PC-9 (cell line): ENCODE results near the gene HSD11B1L. TPM values are rescaled to one million over a fixed set of nuclear protein-coding genes. Genes with fewer than 3 reads are reported as not detected.

Experiments
- BruUV-seq: library from RNA; stranded (reverse); fragments of 400-500 nt; replicated peaks from 2 replicates; lab custom pipeline; 2021; lab: Mats Ljungman, UMichigan
- CTCF ChIA-PET: fragments of 300-600 bp; sonication (Branson Sonifier 250); formaldehyde crosslinking; loops from one replicate; lab custom pipeline; 2022; ENCODE audit warnings: antibody characterized with exemption; lab: Charles Lee
- POLR2A ChIA-PET: fragments of 300-600 bp; sonication (Branson Sonifier 250); formaldehyde crosslinking; loops from one replicate; lab custom pipeline; 2022; ENCODE audit warnings: antibody characterized with exemption; ENCODE audit not compliant: unreplicated experiment; lab: Charles Lee
- DNase-seq, 2 experiments: peaks; one replicate each; pipeline versions ENCODE4 v3.0.0 to v3.0.0-alpha.2; 2015 to 2022; ENCODE audit warnings: mixed read lengths in 1 of 2
- H2AFZ ChIP-seq: fragments of 200-600 bp; sonication (generic); 2 replicates; pipeline ENCODE4 v1.8.1; 2017; ENCODE audit warnings: antibody characterized with exemption
- H3F3A ChIP-seq: fragments of 200-600 bp; sonication (generic); 2 replicates; pipeline ENCODE4 v1.8.1; 2017; ENCODE audit warnings: antibody characterized with exemption, mild to moderate bottlenecking, low read depth; ENCODE audit not compliant: insufficient read depth
- H3K27ac ChIP-seq: fragments of 200-600 bp; sonication (generic); 2 replicates; pipeline ENCODE4 v1.6.1; 2016; ENCODE audit warnings: mixed run types
- H3K27me3 ChIP-seq: fragments of 200-600 bp; sonication (generic); 2 replicates; pipeline ENCODE4 v1.6.1; 2016; ENCODE audit warnings: low read depth, mixed run types; ENCODE audit not compliant: insufficient read depth
- H3K36me3 ChIP-seq: fragments of 200-600 bp; sonication (generic); 2 replicates; pipeline ENCODE4 v1.6.1; 2016; ENCODE audit warnings: low read depth, mixed run types
- H3K4me1 ChIP-seq: fragments of 200-600 bp; sonication (generic); replicated peaks from 2 replicates; pipeline ENCODE4 v1.6.1; 2016; ENCODE audit warnings: mixed run types; ENCODE audit not compliant: insufficient read depth
- H3K4me2 ChIP-seq: fragments of 200-600 bp; sonication (generic); 2 replicates; pipeline ENCODE4 v1.6.1; 2017; ENCODE audit warnings: mixed run types
- H3K4me3 ChIP-seq: fragments of 200-600 bp; sonication (generic); 2 replicates; pipeline ENCODE4 v1.6.1; 2016; ENCODE audit warnings: mixed run types
- H3K79me2 ChIP-seq: fragments of 200-600 bp; sonication (generic); 2 replicates; pipeline ENCODE4 v1.6.1; 2017; ENCODE audit warnings: low read depth, mixed run types
- H3K9me2 ChIP-seq: fragments of 200-600 bp; sonication (generic); 2 replicates; pipeline ENCODE4 v1.8.1; 2017; ENCODE audit warnings: mild to moderate bottlenecking; ENCODE audit not compliant: insufficient read depth
- H3K9me3 ChIP-seq: fragments of 200-600 bp; sonication (generic); 2 replicates; pipeline ENCODE4 v1.8.1; 2016; ENCODE audit warnings: low read depth; ENCODE audit not compliant: insufficient read depth
- H4K20me1 ChIP-seq: fragments of 200-600 bp; sonication (generic); 2 replicates; pipeline ENCODE4 v1.8.1; 2017; ENCODE audit not compliant: insufficient read depth
- CTCF ChIP-seq: fragments of 200-600 bp; sonication (generic); conservative IDR thresholded peaks from 2 replicates; pipeline ENCODE4 v1.6.1; 2017; ENCODE audit warnings: mixed run types, antibody characterized with exemption, mild to moderate bottlenecking, moderate library complexity
- EZH2 ChIP-seq: fragments of 200-600 bp; sonication (generic); IDR thresholded peaks from 2 replicates; pipeline ENCODE4 v1.8.0; 2017; ENCODE audit warnings: antibody characterized with exemption, low read depth
- intact Hi-C: fragments of 100-400 bp; cut with micrococcal nuclease; formaldehyde crosslinking; loops from one replicate; pipeline ENCODE4 v1.10.0; 2022; ENCODE audit not compliant: unreplicated experiment
- total RNA-seq: library from RNA; stranded (reverse); gene quantifications from 2 replicates; pipeline ENCODE4 v1.2.3, GENCODE V29; 2021

The HSD11B1L gene
- total RNA-seq, 1 experiment from 2014 or later = 7.5 TPM

- H3K4me1 ChIP-seq = no peaks in the 10 kb centered on the region
- H3K9me3 ChIP-seq = no peaks in the 10 kb centered on the region
- H3K4me2 ChIP-seq = no peak overlapping the region
- ChIA-PET CTCF (no interaction called here), POLR2A (no interaction called here)
- H3K9me2 ChIP-seq = no peaks in the 10 kb centered on the region
- no peak overlapping the region for H2AFZ ChIP-seq
- no peaks in the 10 kb centered on the region for H3K79me2 ChIP-seq
- no peak for DNase-seq
- no peaks in the 10 kb centered on the region for H3F3A ChIP-seq
- H4K20me1 ChIP-seq = no peaks in the 10 kb centered on the region; the same call in 1 of the 2 replicates
- no peaks in the 10 kb centered on the region for H3K27me3 ChIP-seq
- no peak for TF ChIP-seq EZH2
- no peak for TF ChIP-seq CTCF
- H3K4me3 ChIP-seq = no peak overlapping the region
- BruUV-seq = no TSS peak
- no peak overlapping the region for H3K27ac ChIP-seq
- intact Hi-C loops = no loop called here
- H3K36me3 ChIP-seq = no peaks in the 10 kb centered on the region
These were observed 13.8 kb upstream of the HSD11B1L start for GRCh38 chr19:5666921-5667610.

- no TSS peak for BruUV-seq
- H4K20me1 ChIP-seq = no peaks in the 10 kb centered on the region; the same call in 1 of the 2 replicates
- intact Hi-C loops = no loop called here
- no peak overlapping the region for H2AFZ ChIP-seq
- no peaks in the 10 kb centered on the region for H3K4me1 ChIP-seq
- DNase-seq = no peak
- H3F3A ChIP-seq = no peaks in the 10 kb centered on the region
- ChIA-PET CTCF (no interaction called here), POLR2A (no interaction called here)
- H3K79me2 ChIP-seq = no peaks in the 10 kb centered on the region
- TF ChIP-seq CTCF (no peak), EZH2 (no peak)
- no peaks in the 10 kb centered on the region for H3K9me3 ChIP-seq
- no peaks in the 10 kb centered on the region for H3K36me3 ChIP-seq
- H3K27me3 ChIP-seq = no peaks in the 10 kb centered on the region
- no peaks in the 10 kb centered on the region for H3K9me2 ChIP-seq
- no peak overlapping the region for H3K27ac ChIP-seq
- no peak overlapping the region for H3K4me2 ChIP-seq
- no peak overlapping the region for H3K4me3 ChIP-seq
These were observed 13.0 kb upstream of the HSD11B1L start for GRCh38 chr19:5667751-5668271.

GRCh38 chr19:5669212-5669611, 11.6 kb upstream of the HSD11B1L start:
- Histone ChIP-seq H3K9me3 (no peaks in the 10 kb centered on the region), H3F3A (no peaks in the 10 kb centered on the region), H3K27ac (no peak overlapping the region), H3K4me1 (no peaks in the 10 kb centered on the region), H3K4me3 (no peak overlapping the region), H4K20me1 (no peaks in the 10 kb centered on the region), H3K79me2 (no peaks in the 10 kb centered on the region), H3K9me2 (no peaks in the 10 kb centered on the region), H3K27me3 (no peaks in the 10 kb centered on the region), H3K36me3 (no peaks in the 10 kb centered on the region), H3K4me2 (no peak overlapping the region), H2AFZ (no peak overlapping the region)
- POLR2A ChIA-PET = no interaction called here
- intact Hi-C loops = no loop called here
- no peak for DNase-seq
- CTCF ChIA-PET = no interaction called here
- TF ChIP-seq EZH2 = no peak
- TF ChIP-seq CTCF = no peak
- BruUV-seq = no TSS peak
